HG03175 (cell line): ENCODE results near the gene GP5.

Source experiments
- ATAC-seq: cut with Tn5 transposase; IDR thresholded peaks from one replicate; pipeline ENCODE4 v1.9.1; 2021; ENCODE audit warnings: mild to moderate bottlenecking, moderate library complexity; ENCODE audit not compliant: unreplicated experiment

GP5 gene

GRCh38 chr3:194399166-194399565 is at the start of gene GP5:
GP5 (minus strand) TSS chr3:194399266; CDS start chr3:194398282, 984 bp downstream.
- no peak for ATAC-seq

- no peak for ATAC-seq
Measured at GRCh38 chr3:194447657-194448056, 48.6 kb upstream of the GP5 start.

GRCh38 chr3:194447161-194447560 is 48.1 kb upstream of the GP5 start:
- ATAC-seq: no peak

GRCh38 chr3:194446754-194447153 is 47.7 kb upstream of the GP5 start:
- ATAC-seq: no peak

- ATAC-seq: no peak
Measured at GRCh38 chr3:194446172-194446571, 47.1 kb upstream of the GP5 start.

GRCh38 chr3:194443901-194444300 is 44.8 kb upstream of the GP5 start:
- ATAC-seq: no peak

GRCh38 chr3:194440756-194441155 is 41.7 kb upstream of the GP5 start:
- ATAC-seq: no peak

- ATAC-seq: no peak
Measured at GRCh38 chr3:194439881-194440550, 41.0 kb upstream of the GP5 start.

GRCh38 chr3:194434503-194434902 is 35.4 kb upstream of the GP5 start:
- no peak for ATAC-seq

- no peak for ATAC-seq
Measured at GRCh38 chr3:194431554-194431953, 32.5 kb upstream of the GP5 start.

- no peak for ATAC-seq
Measured at GRCh38 chr3:194425399-194425798, 26.3 kb upstream of the GP5 start.

- ATAC-seq: no peak
Measured at GRCh38 chr3:194424953-194425352, 25.9 kb upstream of the GP5 start.

GRCh38 chr3:194424373-194424772 is 25.3 kb upstream of the GP5 start:
- no peak for ATAC-seq

GRCh38 chr3:194423317-194423716 is 24.3 kb upstream of the GP5 start:
- ATAC-seq: no peak

GRCh38 chr3:194422188-194422587 is 23.1 kb upstream of the GP5 start:
- ATAC-seq: no peak

- no peak for ATAC-seq
Measured at GRCh38 chr3:194418671-194419070, 19.6 kb upstream of the GP5 start.

- no peak for ATAC-seq
Measured at GRCh38 chr3:194407423-194407822, 8.4 kb upstream of the GP5 start.

- ATAC-seq: no peak
Measured at GRCh38 chr3:194405766-194406165, 6.7 kb upstream of the GP5 start.

- no peak for ATAC-seq
Measured at GRCh38 chr3:194404365-194405140, 5.5 kb upstream of the GP5 start.

GRCh38 chr3:194401868-194402329 is 2.8 kb upstream of the GP5 start:
- no peak for ATAC-seq

- ATAC-seq: no peak
Measured at GRCh38 chr3:194401346-194401745, 2.3 kb upstream of the GP5 start.

GRCh38 chr3:194399874-194400411 is 877 bp upstream of the GP5 start:
- ATAC-seq: no peak
